ENCODE data around the gene NAA38. TPM values are rescaled to one million over a fixed set of nuclear protein-coding genes. Genes with fewer than 3 reads are reported as not detected.

NAA38 gene
- total RNA-seq, 1 experiment from 2014 or later, result 46.3 TPM

GRCh38 chr17:7834542-7834956 lies 22.8 kb downstream of the NAA38 start:
- ATAC-seq (no peak), DNase-seq (ENCODE audit: low spot score) (no peak)
- ChIA-PET POLR2A (interaction anchor here (0.6 to 1.8 kb wide), 6 partner anchors 11 to 413 kb away, joined by 4 to 8 read pairs (median 5); partner anchors contain the start of genes CTC1, CYB5D1, EFNB3 and NAA38), CTCF (interaction anchor here (0.6 to 5.4 kb wide), 27 partner anchors 10 to 285 kb away, joined by 3 to 66 read pairs (median 5); partner anchors contain the start of genes CNTROB, CYB5D1, KCNAB3 and NAA38)
- H3K4me3 Mint-ChIP-seq, result peak overlapping the region; percentile 82
- H3K27me3 Mint-ChIP-seq (ENCODE audit: low read depth), result peaks cover 53% of the 10 kb centered on the region
- H3K4me1 Mint-ChIP-seq, result peaks cover 30% of the 10 kb centered on the region
- H3K36me3 Mint-ChIP-seq, result no peaks in the 10 kb centered on the region
- no peak for TF ChIP-seq HMGXB4 (CRISPR knock-in tag; IDR thresholded peaks at IDR 0.05)
- TF ChIP-seq CDX4 (CRISPR knock-in tag; IDR thresholded peaks at IDR 0.05; ENCODE audit: borderline replicate concordance), result no peak
- TF ChIP-seq USF2 (CRISPR knock-in tag; IDR thresholded peaks at IDR 0.05), result no peak
- no peak for TF ChIP-seq TP53 (CRISPR knock-in tag; IDR thresholded peaks at IDR 0.05)
- TF ChIP-seq SP1 (CRISPR knock-in tag; conservative IDR thresholded peaks at IDR 0.05), result 0 out of 2 replicates have a peak, but pooled peaks have one; percentile 32
- 0 out of 2 replicates have a peak, but pooled peaks have one; percentile 19 for TF ChIP-seq NFE2L1 (CRISPR knock-in tag; IDR thresholded peaks at IDR 0.05)
- peak overlapping the region; percentile 86 for H3K27ac Mint-ChIP-seq
- no peaks in the 10 kb centered on the region for H3K9me3 Mint-ChIP-seq

GRCh38 chr17:7833795-7834541 lies 23.4 kb downstream of the NAA38 start, which contains the start of gene KDM6B:
Gene KDM6B (plus strand): TSS chr17:7834217. CDS start chr17:7845555, 11,338 bp downstream.
- peak; percentile 57 for ATAC-seq

More at GRCh38 chr17:7833795-7834541, 23.4 kb downstream of the NAA38 start, which contains the start of gene KDM6B:
- TF ChIP-seq SP1 (CRISPR knock-in tag; conservative IDR thresholded peaks at IDR 0.05) (peak; percentile 31), GABPB1 (CRISPR knock-in tag; IDR thresholded peaks at IDR 0.05) (no peak), STAT6 (CRISPR knock-in tag; conservative IDR thresholded peaks at IDR 0.05; ENCODE audit: low read depth) (no peak), ERG (CRISPR knock-in tag; IDR thresholded peaks at IDR 0.05) (no peak), USF2 (CRISPR knock-in tag; IDR thresholded peaks at IDR 0.05) (no peak), MAX (CRISPR knock-in tag; IDR thresholded peaks at IDR 0.05) (0 out of 2 replicates have a peak, but pooled peaks have one; percentile 30), E2F1 (CRISPR knock-in tag; IDR thresholded peaks at IDR 0.05) (no peak), USF1 (CRISPR knock-in tag; IDR thresholded peaks at IDR 0.05) (0 out of 2 replicates have a peak, but pooled peaks have one; percentile 25), FOXK1 (CRISPR knock-in tag; IDR thresholded peaks at IDR 0.05) (0 out of 2 replicates have a peak, but pooled peaks have one; percentile 42), RELA (CRISPR knock-in tag; IDR thresholded peaks at IDR 0.05; ENCODE audit: borderline replicate concordance) (no peak)
- ChIA-PET POLR2A (interaction anchor here (1.0 to 1.1 kb wide), 3 partner anchors 9 to 11 kb away, joined by 3 to 6 read pairs (median 3); no protein-coding TSS in a partner anchor), CTCF (interaction anchor here (0.9 to 5.4 kb wide), 24 partner anchors 10 to 276 kb away, joined by 3 to 66 read pairs (median 5); partner anchors contain the start of genes CYB5D1, NAA38 and TMEM88)
- DNase-seq (ENCODE audit: low spot score), result peak; percentile 92
- peaks cover 53% of the 10 kb centered on the region for H3K27me3 Mint-ChIP-seq (ENCODE audit: low read depth)
- H3K4me3 Mint-ChIP-seq, result peak within 1 kb of the TSS; percentile 82
- H3K9me3 Mint-ChIP-seq, result no peaks in the 10 kb centered on the region
- H3K4me1 Mint-ChIP-seq, result peaks cover 25% of the 10 kb centered on the region
- H3K27ac Mint-ChIP-seq, result peak within 1 kb of the TSS; percentile 86
- no peaks in the 10 kb centered on the region for H3K36me3 Mint-ChIP-seq

Measured in WTC11 (cell line).